Tibial nerve (tissue), 4 donors: Measurements from ENCODE around the gene C13orf46. TPM values are rescaled to one million over a fixed set of nuclear protein-coding genes. Genes with fewer than 3 reads are reported as not detected.

Experiments used
- DNase-seq, 2 donors: peaks; one replicate each; pipeline ENCODE4 v3.0.0-alpha.2; 2019; ENCODE audit warnings: low spot score in 2 of 2
- H3K27ac ChIP-seq, 4 donors: fragments of 200-600 bp; sonication (generic) in 3 of 4; one replicate each; pipeline ENCODE4 v1.5.1; 2017 to 2019; ENCODE audit warnings: mild to moderate bottlenecking in 1 of 4
- H3K27me3 ChIP-seq, 2 donors: fragments of 200-600 bp; sonication (generic) in 1 of 2; one replicate each; pipeline versions ENCODE4 v1.5.1 to v1.6.0; 2017 to 2019
- H3K36me3 ChIP-seq, 3 donors: fragments of 200-600 bp; sonication (generic); one replicate each; pipeline ENCODE4 v1.5.1; 2018 to 2019
- H3K4me1 ChIP-seq, 4 donors: fragments of 200-600 bp; sonication (generic) in 3 of 4; one replicate each; pipeline ENCODE4 v1.5.1; 2017 to 2019
- H3K4me3 ChIP-seq, 4 donors: fragments of 200-600 bp; sonication (generic) in 3 of 4; one replicate each; pipeline ENCODE4 v1.5.1; 2017 to 2019; ENCODE audit warnings: mild to moderate bottlenecking in 1 of 4, moderate library complexity in 1 of 4
- H3K9me3 ChIP-seq, 4 donors: fragments of 200-600 bp; sonication (generic) in 3 of 4; one replicate each; pipeline ENCODE4 v1.5.1; 2017 to 2019
- CTCF ChIP-seq, 5 experiments: fragments of 200-600 bp in 3 of 5; fragments of 450-650 bp in 2 of 5; sonication (generic) in 3 of 5; IDR thresholded peaks; one replicate each; pipeline ENCODE4 v1.5.1; 2016 to 2019; ENCODE audit warnings: antibody characterized with exemption in 5 of 5, mild to moderate bottlenecking in 3 of 5, moderate library complexity in 2 of 5
- EP300 ChIP-seq, 2 donors: sonication (generic); formaldehyde crosslinking; IDR thresholded peaks; one replicate each; pipeline ENCODE4 v1.6.1; 2017; ENCODE audit warnings: antibody characterized with exemption in 2 of 2, mild to moderate bottlenecking in 1 of 2
- POLR2A ChIP-seq, 2 donors: fragments of 450-650 bp; IDR thresholded peaks; one replicate each; pipeline ENCODE4 v1.6.1; 2017; ENCODE audit warnings: antibody characterized with exemption in 2 of 2, mild to moderate bottlenecking in 2 of 2, moderate library complexity in 2 of 2
- WGBS, 2 donors: methylation state at CpG; one replicate each; pipeline ENCODE4 v1.1.5; 2018; 5-methylcytosine and 5-hydroxymethylcytosine counted together
- total RNA-seq, 4 donors: library from RNA; depleted of rRNA; stranded (reverse); fragments of >200 nt; gene quantifications; one replicate each; pipeline ENCODE4 v1.1.0, GENCODE V29; 2016

C13orf46 gene
- total RNA-seq, 4 donors from 2014 or later, result 3.3 to 17.7 (median 4.1) TPM

GRCh38 chr13:113968463-113969310 lies 5.2 kb downstream of the C13orf46 start:
- Histone ChIP-seq H3K4me3 (no peak overlapping the region), H3K27me3 (no peaks in the 10 kb centered on the region), H3K36me3 (peaks cover 0 to 47% (median 0%) of the 10 kb centered on the region in 3 donors), H3K9me3 (no peaks in the 10 kb centered on the region), H3K4me1 (peaks cover 0 to 35% (median 3%) of the 10 kb centered on the region in 4 donors), H3K27ac (peak overlapping the region in 1 of 4 donors; percentile 89)
- DNase-seq, result no peak
- 96 to 97% methylated on average over 17 of the region's 17 CpGs for WGBS, 2 donors
- TF ChIP-seq POLR2A (IDR thresholded peaks at IDR 0.05) (no peak), CTCF (IDR thresholded peaks at IDR 0.05) (no peak), EP300 (IDR thresholded peaks at IDR 0.05) (no peak)

DNA sequence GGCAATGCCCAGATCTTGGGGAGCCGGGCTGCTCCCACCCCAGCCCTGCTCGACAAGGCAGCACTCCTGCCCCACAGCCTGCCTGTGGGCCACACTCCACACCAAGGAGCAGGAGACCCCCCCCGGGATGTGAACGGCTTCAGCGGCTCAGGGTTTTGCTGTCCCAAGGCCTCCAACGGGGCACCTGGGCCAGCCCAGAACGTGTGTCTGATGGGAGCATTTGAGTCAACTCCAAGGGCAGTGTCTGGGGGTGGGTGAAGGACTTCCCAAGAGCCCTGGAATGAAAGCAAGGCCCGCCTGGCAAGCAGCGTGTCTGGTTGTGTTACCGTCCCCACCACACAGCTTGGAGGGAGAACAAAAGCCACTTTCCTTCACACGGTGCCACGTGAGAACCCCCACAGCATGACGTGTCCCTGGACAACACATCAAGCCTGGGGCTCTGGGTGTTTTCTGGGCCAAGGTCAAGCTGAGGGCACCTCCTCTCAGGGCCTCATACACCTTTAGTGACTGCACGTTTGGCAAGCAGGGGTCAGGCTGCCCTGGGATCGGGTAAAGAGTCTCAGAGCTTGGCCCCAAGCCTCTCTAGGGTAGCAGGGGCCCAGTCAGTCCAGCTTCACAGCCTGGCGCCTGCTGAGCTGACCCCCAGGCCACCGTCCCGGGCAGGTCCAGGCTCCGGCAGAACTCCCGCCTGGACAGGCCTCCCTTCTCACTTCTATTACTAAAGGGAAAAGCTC lies 6.0 kb downstream of the C13orf46 start:
- WGBS, 2 donors, result 80 to 89% methylated on average over 20 of the region's 20 CpGs
- H3K4me3 ChIP-seq, result no peak overlapping the region
- no peak for DNase-seq
- H3K9me3 ChIP-seq, result no peaks in the 10 kb centered on the region
- peaks cover 0 to 27% (median 3%) of the 10 kb centered on the region in 4 donors for H3K4me1 ChIP-seq
- TF ChIP-seq EP300 (IDR thresholded peaks at IDR 0.05), result no peak
- TF ChIP-seq CTCF (IDR thresholded peaks at IDR 0.05), result no peak
- no peak for TF ChIP-seq POLR2A (IDR thresholded peaks at IDR 0.05)
- no peaks in the 10 kb centered on the region for H3K27me3 ChIP-seq
- H3K36me3 ChIP-seq, result peaks cover 0 to 39% (median 0%) of the 10 kb centered on the region in 3 donors
- peak overlapping the region in 1 of 4 donors; percentile 89 for H3K27ac ChIP-seq

DNA sequence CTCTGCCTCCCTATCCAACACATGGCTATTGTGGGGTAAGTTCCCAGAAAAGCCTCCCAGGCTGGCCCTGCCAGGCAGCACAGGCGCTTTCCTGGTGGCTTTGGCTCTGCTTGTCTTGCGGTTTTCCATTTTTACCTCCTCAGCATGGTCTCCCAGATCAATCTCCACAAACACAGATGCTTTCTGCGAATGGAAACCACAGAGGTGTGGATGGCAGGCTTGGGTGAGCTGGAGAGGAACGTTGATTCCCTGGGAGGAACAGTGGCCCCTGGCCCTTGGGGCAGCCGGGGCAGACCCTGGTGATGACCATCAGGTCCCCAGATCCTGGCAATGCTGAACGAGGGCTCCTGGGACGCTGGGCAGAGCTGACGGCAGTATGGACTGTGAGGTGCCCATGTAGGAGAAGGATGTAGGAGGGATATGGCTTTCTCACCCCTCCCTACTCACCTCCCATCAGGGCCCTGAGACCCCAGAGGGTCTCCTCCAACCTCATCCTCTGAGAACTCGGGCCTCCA lies 6.6 kb downstream of the C13orf46 start:
- DNase-seq, result no peak
- H3K36me3 ChIP-seq, result peaks cover 0 to 37% (median 0%) of the 10 kb centered on the region in 3 donors
- H3K9me3 ChIP-seq, result no peaks in the 10 kb centered on the region
- no peaks in the 10 kb centered on the region for H3K27me3 ChIP-seq
- H3K4me1 ChIP-seq, result peaks cover 0 to 23% (median 3%) of the 10 kb centered on the region in 4 donors
- H3K4me3 ChIP-seq, result no peak overlapping the region
- no peak overlapping the region for H3K27ac ChIP-seq
- TF ChIP-seq EP300 (IDR thresholded peaks at IDR 0.05) (no peak), CTCF (IDR thresholded peaks at IDR 0.05) (no peak), POLR2A (IDR thresholded peaks at IDR 0.05) (no peak)
- 84 to 92% methylated on average over 7 to 9 of the region's 9 CpGs for WGBS, 2 donors

GRCh38 chr13:113965968-113966884 lies 7.7 kb downstream of the C13orf46 start:
- no peaks in the 10 kb centered on the region for H3K27me3 ChIP-seq
- WGBS, 2 donors, result 94 to 97% methylated on average over 5 of the region's 5 CpGs
- peaks cover 0 to 32% (median 0%) of the 10 kb centered on the region in 3 donors for H3K36me3 ChIP-seq
- DNase-seq, result no peak
- peaks cover 0 to 12% (median under 1%) of the 10 kb centered on the region in 4 donors for H3K4me1 ChIP-seq
- no peaks in the 10 kb centered on the region for H3K9me3 ChIP-seq
- TF ChIP-seq POLR2A (IDR thresholded peaks at IDR 0.05) (no peak), EP300 (IDR thresholded peaks at IDR 0.05) (no peak)
- no peak overlapping the region for H3K4me3 ChIP-seq
- H3K27ac ChIP-seq, result no peak overlapping the region

- 94 to 100% methylated on average over 2 of the region's 2 CpGs for WGBS, 2 donors
Observed at GRCh38 chr13:113965383-113965874, 8.4 kb downstream of the C13orf46 start.

More at GRCh38 chr13:113965383-113965874, 8.4 kb downstream of the C13orf46 start:
- Histone ChIP-seq H3K27ac (no peak overlapping the region), H3K9me3 (peaks cover 0 to under 1% (median 0%) of the 10 kb centered on the region in 4 donors), H3K36me3 (peaks cover 0 to 32% (median 0%) of the 10 kb centered on the region in 3 donors), H3K4me3 (no peak overlapping the region), H3K27me3 (no peaks in the 10 kb centered on the region), H3K4me1 (peaks cover 0 to 4% (median 0%) of the 10 kb centered on the region in 4 donors)
- TF ChIP-seq CTCF (IDR thresholded peaks at IDR 0.05) (no peak), POLR2A (IDR thresholded peaks at IDR 0.05) (no peak), EP300 (IDR thresholded peaks at IDR 0.05) (no peak)
- DNase-seq, result no peak
